Hematopoietic multipotent progenitor cell treated with erythropoietin and hydrocortisone succinate and interleukin-3 and kit ligand, for 15 days (in vitro differentiated cells): ENCODE results near the gene NCKAP1.
"Not testable (repeated sequence)": the region's sequence is repeated elsewhere in the genome, so short reads cannot be mapped to it uniquely, and the experiment has no call there.

Experiments
- DNase-seq: peaks from one replicate; pipeline ENCODE4 v3.0.0-alpha.2; 2015; ENCODE audit warnings: low spot score

Gene NCKAP1

GRCh38 chr2:183009249-183009899 lies 28.9 kb downstream of the NCKAP1 start:
- DNase-seq, result no peak

GRCh38 chr2:183001948-183002347 lies 36.3 kb downstream of the NCKAP1 start:
- no peak for DNase-seq

GRCh38 chr2:183000846-183001245 lies 37.4 kb downstream of the NCKAP1 start:
- no peak for DNase-seq

- DNase-seq, result no peak
Measured at GRCh38 chr2:182999348-183000028, 38.8 kb downstream of the NCKAP1 start.

- no peak for DNase-seq
Measured at GRCh38 chr2:182994228-182994912, 43.9 kb downstream of the NCKAP1 start.

GRCh38 chr2:182982941-182983340 lies 55.3 kb downstream of the NCKAP1 start:
- no peak for DNase-seq

- not testable (repeated sequence) for DNase-seq
Measured at GRCh38 chr2:182981475-182981874, 56.8 kb downstream of the NCKAP1 start.

GRCh38 chr2:182980652-182981051 lies 57.6 kb downstream of the NCKAP1 start:
- DNase-seq, result no peak

- DNase-seq, result peak; percentile 64
Measured at GRCh38 chr2:182980115-182980514, 58.1 kb downstream of the NCKAP1 start.

- DNase-seq, result no peak
Measured at GRCh38 chr2:182977463-182977862, 60.8 kb downstream of the NCKAP1 start.

- no peak for DNase-seq
Measured at GRCh38 chr2:182973441-182974352, 64.6 kb downstream of the NCKAP1 start.

- no peak for DNase-seq
Measured at GRCh38 chr2:182972548-182972942, 65.7 kb downstream of the NCKAP1 start.

GRCh38 chr2:182971820-182972547 lies 66.3 kb downstream of the NCKAP1 start:
- DNase-seq, result no peak

GRCh38 chr2:182970486-182970885 lies 67.8 kb downstream of the NCKAP1 start:
- DNase-seq, result no peak

GRCh38 chr2:182968493-182968892 lies 69.8 kb downstream of the NCKAP1 start:
- no peak for DNase-seq

GRCh38 chr2:182966356-182966755 lies 71.9 kb downstream of the NCKAP1 start:
- DNase-seq, result not testable (repeated sequence)

GRCh38 chr2:182962641-182963040 lies 75.6 kb downstream of the NCKAP1 start:
- no peak for DNase-seq

- DNase-seq, result not testable (repeated sequence)
Measured at GRCh38 chr2:182960869-182961268, 77.4 kb downstream of the NCKAP1 start.

GRCh38 chr2:182954789-182955188 lies 83.5 kb downstream of the NCKAP1 start:
- DNase-seq, result no peak

- no peak for DNase-seq
Measured at GRCh38 chr2:182952741-182953450, 85.4 kb downstream of the NCKAP1 start.
